A172 (cell line): ENCODE data around the gene GAREM2. TPM values are rescaled to one million over a fixed set of nuclear protein-coding genes. Genes with fewer than 3 reads are reported as not detected.

Experiments
- DNase-seq: peaks from one replicate; pipeline ENCODE4 v3.0.0-alpha.2; 2015; ENCODE audit warnings: low spot score
- total RNA-seq: library from RNA; depleted of rRNA; stranded (reverse); fragments of >200 nt; shearing (Covaris generic); gene quantifications from 2 replicates; pipeline ENCODE4 v1.2.3, GENCODE V29; 2014

GAREM2 gene
- total RNA-seq, 1 experiment from 2014 or later: 5.3 TPM

DNA sequence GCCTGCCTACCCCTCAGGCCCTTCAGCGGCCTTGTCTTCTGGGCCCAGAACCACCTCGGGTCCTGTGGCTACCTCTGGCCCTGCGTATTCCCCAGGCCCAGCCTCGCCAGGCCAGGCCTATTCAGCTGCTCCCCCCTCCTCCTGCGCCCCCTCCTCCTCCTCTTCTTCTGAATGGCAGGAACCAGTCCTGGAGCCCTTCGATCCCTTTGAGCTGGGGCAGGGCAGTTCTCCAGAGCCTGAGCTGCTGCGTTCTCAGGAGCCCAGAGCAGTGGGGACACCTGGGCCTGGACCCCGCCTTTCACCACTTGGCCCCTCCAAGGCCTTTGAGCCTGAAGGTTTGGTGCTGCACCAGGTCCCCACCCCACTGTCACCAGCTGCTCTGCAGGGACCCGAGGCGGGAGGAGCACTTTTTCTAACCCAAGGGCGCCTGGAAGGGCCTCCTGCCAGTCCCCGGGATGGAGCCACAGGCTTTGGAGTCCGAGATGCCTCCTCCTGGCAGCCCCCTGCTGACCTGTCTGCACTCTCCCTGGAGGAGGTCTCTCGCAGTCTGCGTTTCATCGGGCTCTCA, 14.7 kb downstream of the GAREM2 start:
- DNase-seq: no peak

DNA sequence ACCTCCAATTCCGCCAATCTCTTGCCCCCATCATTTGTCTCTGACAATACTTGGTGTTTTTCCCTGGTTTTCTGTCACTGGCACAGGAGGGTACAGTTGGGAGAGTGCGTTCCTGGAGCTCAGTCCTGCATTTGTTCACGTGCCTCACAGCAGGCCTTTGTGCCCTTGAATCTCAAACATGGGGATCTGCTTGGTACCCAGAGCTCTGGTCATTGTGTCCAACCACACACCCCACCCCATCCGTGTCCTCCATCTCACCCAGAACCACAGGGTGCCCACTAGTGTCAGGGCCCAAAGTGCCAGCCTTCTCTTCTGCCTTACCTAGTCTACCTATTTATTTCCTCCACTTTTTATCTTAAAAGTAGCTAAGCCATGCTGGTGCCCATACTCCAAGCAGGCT, 16.2 kb downstream of the GAREM2 start:
- DNase-seq: no peak

DNA sequence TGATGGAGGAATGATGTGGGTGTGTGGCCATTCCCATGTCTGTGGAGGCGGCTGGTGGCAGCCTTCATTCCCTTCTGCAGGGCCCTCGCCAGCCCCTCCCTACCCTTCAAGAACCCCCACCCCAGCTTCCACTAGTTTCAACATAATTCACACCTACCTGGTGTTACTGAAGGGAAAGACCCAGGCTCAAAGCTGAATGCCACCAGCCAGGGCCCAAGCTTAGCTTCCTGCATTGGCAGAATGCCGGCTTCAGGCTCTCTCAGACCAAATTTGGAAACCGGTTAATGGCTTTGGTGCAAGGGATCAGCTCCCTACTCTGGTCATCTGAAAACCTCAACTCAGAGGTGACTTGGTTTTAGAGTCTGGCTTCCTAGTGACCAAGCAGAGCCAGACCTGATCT, 16.9 kb downstream of the GAREM2 start:
- DNase-seq: no peak

DNA sequence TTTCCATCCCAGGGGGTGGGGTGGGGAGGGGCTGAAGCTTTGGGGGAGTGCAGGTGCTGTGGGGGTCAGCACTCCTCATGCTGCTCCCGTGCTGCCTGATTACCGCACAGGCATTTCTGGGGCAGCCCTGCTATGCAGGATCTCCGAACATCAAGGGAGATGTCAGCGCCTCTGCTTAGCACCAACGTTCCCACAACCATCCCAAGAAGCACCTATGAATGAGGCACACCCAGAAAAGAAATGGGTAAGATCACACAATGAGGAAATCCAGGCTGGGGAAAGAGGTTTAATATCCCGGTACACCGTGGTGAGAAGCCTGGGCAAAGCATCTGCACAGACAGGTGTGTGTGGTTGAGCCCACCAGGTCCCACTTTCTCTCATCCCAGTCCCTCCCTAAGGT, 17.5 kb downstream of the GAREM2 start:
- DNase-seq: no peak

DNA sequence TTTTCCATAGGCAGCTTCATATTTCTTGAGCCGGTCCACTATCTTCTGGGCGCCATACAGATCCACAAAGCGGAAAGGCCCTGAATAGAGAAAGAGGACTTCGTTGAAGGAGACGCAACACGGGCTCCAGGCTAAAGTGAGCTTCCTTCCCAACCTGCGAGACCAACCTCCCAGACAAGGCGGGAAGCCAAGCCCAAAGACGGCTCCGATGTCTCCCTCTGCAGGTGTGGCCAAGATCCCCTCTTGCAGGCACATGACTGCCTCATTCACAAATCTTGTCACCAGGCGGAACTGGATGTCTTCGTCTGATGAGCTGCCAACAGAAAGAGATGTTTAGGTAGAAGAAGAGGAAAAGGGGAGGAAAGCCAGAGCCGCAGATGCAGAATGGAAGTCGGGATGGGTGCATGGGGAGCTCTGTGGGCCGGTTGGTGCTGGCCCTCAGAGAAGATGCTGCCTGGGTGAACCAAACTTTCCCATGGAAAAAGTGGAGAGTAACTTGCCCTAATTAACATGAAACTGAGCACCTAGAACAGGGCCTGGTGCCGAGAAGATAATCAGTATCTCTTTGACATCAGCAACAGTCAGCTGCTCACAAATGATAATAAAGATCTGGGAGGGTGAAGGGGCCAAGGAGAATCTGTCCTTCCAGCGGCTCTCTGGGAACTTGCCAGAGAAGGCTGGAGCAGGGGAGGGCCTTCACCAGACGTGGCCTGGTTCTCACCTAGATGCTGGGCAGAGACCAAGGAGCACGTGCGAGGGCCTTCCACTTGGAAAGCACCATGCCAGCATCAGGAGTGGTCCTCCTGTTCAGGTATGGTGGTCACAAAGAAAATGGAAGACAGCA, 18.6 kb downstream of the GAREM2 start:
- DNase-seq: no peak

DNA sequence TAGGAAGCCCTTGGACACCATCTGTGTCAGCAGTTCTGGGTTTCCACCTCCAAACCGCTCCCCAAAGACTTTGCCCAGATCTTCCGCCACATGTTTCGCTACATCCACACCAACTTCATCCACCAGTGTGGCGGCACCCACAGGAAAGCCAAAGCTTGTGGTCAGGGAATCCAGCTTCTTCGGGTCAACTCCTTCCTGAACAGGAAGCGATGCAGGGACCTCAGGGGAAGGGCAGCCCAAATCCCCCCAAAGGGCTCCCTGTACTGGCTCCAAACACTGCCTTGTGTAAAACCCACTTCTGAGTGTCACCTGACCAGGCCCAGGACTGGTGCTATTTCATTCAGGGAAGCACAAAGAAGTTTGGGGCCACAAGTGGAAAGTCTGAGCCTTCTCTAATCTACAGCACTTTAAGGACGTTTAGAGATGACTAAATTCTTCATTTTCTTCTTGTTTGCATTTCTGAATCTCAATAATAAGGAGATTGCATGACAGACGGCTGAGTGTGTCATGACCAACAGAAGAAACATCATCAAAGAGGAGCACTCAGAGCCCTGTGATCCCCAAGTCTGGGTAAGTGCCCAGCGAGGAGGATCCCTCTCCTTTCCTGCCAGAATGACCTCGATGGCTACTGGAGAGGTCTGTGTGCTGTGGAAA, 20.8 kb downstream of the GAREM2 start:
- no peak for DNase-seq

DNA sequence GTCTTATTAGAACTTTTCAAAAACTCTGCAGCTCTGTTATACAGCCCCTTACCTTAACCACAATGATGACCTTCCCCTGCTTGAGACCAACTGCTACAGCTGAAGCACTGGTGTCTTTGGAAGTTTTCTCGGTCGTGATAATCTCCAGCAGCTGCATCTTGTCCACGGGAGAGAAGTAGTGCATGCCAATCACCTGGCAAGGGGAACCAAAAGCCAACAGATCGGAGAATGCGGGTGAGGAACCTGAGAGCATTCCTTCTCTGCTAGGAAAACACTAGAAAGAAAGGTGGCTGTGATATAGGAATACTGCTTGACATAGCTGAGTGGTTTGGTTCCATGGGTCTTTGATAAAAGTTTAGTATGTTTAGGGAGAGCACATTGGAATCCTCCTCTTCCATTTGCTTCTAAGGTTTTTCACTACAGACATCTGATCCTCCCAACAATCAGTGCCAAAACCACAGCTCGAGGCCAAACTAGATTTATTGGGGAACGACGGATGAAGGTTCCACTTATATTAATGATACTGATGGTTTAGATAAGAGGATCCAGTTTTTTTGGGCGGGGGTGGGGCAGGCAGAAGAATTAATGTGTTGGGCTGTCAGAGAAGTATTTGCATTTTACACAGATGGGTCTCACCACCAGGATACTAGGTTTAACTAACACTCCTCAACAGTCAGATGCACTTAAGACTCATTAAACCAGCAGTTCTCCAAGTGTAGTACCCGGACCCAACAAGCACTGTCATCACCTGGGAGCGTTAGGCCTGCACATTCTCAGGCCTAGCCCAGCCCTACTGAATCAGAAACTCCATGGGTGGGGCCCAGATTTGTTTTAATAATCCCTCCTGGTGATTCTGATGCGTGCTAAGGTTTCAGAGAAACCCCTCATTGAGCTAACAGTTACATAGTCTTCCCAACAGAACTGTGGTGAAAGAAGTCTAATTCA, 22.4 kb downstream of the GAREM2 start:
- no peak for DNase-seq

DNA sequence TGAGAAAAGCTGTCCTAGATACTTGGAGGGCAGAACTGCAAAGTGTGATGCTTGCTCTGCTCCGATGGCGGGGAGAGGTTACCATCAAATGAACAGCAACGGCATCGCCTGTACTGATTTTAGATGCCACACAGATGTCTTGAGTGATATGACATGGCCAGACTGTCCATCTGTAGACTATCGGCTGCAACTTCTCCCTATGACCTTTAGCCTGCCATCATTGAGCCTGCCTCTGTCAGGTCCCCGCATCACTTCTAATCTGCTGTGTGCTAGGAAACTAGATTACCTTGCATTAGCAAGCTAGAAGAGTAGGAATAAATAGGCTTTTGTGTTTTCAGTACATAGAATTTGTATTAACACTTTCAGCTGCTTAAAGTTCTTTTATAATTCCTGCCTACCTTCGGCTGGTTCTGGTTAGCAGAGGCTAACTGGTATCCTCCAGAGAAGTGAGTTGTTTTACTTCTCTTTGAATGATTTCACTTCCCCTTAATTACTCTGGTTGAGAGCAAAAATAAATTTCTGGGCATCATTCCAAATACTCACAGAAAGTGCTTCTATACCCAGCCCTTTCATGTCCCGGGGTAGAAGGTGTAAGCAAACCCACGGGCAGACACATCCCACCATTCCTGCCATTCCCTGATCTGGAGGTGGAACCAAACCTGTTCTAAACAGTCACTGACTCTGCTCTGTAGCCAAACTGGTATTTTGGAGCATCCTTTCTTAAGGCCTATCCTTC, 24.0 kb downstream of the GAREM2 start:
- no peak for DNase-seq

DNA sequence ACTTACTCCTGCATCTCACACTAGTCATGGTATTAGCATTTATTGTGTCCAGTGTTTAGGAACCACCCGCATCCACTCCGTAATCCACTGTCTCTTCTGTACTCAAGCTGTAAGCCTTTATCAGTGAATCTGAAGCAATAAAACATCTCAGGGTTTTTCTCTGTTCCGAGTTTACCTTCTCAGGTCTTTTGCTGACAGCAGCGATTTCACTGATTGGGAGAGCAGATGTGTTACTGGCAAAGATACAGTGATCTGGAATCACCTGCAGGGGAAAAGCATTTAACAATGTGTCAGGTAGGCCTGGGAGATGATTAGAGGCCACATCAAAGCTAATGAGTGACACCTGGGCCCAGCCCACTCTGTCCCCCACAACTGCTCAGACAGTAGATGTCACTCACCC, 24.6 kb downstream of the GAREM2 start:
- no peak for DNase-seq

DNA sequence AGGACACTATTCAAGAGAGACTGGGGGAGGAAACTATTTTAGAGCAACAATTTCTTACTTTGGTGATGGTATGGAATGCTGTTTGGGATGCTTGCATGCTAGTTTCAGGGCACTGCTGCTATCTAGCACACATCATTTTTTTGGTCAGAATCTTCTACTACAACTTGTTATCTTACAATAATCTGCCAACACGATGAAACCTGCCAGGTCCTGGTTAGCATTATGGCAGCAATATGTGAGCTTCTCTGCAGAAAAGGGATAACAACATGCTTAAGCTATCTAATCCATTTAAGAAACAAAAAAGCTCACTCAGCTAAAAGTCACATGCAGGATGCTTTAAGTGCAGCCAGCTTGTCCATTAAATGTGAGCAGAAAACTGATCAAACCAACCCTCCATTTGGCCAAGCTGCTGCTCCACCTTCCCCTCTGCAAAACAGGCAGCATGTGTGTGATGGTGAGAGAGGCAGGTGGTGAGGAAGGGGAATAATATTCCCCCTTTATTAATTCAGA, 30.1 kb downstream of the GAREM2 start:
- DNase-seq: no peak

DNA sequence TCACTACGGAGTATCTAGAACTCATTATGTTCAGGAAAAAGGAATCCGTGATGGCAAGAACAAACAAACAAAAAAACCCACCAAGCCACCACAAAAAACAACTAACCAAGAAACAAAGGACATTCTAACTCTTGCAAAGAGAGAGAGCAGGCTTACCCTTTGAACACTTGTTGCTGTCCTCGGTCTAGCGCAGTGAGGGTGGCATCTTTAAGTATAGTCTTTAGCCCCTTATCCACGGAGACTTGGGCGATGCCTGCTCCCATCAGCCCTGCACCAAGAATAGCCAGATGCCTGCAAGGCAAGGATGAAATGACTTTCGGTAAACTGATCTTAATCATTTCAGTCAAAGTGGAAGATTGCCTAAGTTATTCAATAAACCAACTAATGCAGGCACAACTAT, 31.0 kb downstream of the GAREM2 start:
- no peak for DNase-seq

DNA sequence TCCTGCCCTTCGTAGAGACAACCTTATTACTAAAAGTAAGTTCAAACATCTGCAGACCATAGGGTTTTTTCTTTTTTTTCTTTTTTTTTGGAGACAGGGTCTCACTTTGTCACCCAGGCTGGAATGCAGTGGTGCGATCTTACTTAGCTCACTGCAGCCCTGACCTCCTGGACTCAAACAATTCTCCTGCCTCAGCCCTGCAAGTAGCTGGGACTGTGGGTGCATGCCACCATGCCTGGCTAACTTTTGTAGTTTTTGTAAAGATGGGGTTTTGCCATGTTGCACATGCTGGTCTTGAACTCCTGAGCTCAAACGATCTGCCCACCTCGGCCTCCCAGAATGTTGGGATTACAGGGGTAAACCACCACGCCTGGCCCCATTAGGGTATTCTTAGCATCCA, 39.1 kb downstream of the GAREM2 start:
- no peak for DNase-seq

DNA sequence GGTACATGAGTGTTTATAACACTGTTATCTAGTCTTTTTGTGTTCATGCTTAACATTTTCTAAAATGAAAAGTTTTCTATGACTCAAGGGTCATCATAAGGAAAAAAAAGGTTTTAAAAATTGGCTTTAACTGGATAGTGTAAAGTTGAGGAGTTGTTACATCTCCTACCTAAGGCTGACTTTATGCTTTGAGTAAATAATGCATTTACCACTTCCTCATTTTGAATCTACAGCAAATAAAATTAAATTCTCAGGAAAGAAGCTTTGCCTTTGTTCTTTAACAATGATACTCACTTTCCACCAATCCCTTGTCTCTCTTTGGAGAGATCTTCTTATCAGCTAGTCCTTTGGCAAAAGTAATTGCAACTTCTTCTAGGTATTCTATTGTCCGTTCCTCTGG, 41.9 kb downstream of the GAREM2 start:
- DNase-seq: no peak

DNA sequence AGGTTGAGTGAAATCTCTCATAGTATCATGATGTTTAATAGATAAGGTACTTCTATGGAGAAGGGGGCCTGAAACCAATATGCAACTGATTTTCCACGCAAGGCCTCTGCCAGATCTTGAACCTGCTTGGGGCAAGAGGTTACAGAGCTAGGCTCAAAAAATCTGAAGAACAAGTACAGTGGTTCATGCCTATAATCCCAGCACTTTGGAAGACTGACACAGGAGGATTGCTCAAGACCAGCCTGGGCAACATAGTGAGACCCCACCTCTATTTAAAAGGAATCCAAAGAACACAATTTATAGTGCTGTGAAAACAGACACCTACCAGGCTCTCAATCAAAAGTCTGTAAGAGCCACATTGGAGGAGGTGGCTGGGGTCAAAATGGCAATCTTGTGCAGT, 42.9 kb downstream of the GAREM2 start:
- DNase-seq: no peak

DNA sequence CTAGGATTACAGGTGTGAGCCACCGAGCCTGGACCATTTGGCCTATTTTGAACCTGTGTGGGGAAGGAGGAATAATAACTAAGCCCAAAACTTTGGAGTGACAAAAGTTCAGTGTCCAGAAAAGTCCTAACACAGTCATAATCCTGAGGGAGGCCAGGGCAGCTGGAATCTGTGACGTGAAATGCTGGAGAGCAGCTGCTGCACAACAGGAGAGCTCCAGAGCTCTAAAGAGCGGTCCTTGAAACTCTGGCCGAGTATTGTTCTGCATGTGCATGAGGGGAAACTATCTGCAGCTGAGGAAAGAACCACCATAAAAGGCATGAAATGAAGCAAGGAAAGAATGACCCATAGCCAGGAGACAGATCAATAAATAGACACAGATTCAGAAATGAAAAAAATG, 43.7 kb downstream of the GAREM2 start:
- DNase-seq: no peak

DNA sequence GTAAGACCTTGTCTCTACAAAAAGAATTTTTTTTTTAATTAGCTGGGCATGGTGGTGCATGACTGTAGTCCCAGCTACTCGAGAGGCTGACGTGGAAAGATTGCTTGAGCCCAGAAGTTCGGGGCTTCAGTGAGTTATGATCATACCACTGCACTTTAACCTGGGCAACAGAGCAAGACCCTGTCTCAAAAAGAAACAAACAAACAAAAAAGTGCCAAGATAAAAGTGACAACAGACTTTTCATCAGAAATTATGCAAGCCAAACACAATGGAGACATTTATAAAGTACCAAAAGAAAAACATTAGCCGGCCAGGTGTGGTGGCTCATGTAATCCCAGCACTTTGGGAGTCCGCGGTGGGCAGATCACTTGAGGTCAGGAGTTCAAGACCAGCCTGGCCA, 44.8 kb downstream of the GAREM2 start:
- DNase-seq: no peak

DNA sequence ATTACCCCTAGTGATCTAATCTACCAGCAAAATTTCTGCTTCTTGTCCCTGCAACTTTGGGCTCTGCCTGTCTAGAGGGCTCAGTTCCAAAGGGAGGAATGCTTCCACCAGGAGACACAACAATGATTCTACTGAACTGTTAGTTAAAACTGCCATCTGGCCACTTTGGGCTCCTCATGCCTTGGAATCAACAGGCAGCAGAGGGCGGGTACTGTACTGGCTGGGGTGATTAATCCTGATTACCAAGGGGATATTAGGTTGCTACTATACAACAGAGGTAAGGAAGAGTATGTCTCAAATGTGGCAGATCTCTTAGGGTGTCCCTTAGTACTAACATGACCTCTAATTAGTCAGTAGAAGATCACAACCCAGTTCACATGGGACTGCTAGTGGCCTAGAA, 50.1 kb downstream of the GAREM2 start:
- DNase-seq: no peak

DNA sequence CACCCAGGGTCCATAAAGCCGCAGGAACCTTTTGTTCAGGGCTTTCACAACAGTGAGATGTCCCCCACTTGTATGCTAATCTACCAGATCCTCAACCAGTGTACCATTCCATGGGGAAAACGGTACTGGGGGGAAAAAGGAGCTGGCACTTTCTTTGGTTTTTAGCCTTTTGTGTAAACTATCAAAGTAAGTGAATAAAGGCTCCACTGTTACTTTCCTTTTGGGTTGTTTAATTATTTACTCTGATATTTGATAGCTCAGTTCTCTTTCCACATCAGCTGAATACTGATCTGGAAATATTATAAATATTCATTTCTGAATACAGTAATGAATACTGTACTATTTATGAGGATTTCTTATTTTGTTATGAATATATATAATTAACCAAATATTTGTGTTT, 51.2 kb downstream of the GAREM2 start:
- no peak for DNase-seq

DNA sequence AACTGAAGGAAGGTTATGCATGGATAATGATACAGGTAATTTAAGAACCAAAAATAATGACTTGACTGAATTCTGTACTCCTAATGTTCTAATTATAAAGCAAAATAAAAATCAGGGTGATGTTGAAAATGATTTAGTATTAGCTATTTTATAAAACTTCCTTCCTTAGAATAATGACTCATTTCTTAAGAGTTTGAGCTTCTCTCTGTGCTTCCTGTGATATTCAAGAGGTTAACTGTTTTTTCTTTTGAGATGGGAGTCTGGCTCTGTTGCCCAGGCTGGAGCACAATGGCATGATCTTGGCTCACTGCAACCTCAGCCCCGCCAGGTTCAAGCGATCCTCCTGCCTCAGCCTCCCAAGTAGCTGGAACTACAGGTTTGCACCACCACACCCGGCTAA, 56.7 kb downstream of the GAREM2 start:
- DNase-seq: no peak

DNA sequence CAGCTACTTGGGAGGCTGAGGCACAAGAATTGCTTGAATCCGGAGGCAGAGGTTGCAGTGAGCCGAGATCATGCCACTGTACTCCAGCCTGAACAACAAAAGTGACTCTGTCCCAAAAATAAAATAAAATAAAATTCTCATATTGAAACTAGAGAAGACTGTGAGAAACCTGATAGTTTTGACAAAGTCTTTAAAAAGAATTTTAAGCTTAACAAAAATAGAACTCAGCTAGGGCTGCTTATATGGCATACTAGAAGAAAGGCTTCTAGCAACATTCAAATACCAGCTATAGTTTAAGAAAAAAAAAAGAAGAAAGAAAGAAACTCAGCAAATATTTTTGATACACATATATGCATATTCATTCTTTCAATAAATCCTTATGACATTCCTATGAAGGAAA, 57.9 kb downstream of the GAREM2 start:
- no peak for DNase-seq

DNA sequence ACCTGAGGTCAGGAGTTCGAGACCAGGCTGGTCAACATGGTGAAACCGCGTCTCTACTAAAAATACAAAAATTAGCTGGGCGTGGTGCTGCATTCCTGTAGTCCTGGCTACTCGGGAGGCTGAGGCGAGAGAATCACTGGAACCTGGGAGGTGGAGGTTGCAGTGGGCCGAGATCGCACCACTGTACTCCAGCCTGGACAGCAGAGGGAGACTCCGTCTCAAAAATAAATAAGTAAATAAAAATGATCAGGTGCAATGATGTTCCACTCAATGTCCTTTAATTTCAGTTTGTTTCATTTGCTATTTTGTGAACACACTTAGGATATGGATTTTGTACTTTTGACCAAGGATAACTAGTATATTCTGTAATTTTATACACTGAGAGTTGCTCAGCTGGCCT, 62.2 kb downstream of the GAREM2 start:
- DNase-seq: no peak
